HS-27A (cell line): ENCODE results near the gene MEX3B.

ENCODE experiments used
- DNase-seq: peaks from one replicate; pipeline ENCODE4 v3.0.0-alpha.2; 2012; ENCODE audit warnings: low read depth, missing footprints

MEX3B gene

GRCh38 chr15:82045892-82046665 lies at the start of gene MEX3B:
Gene MEX3B, minus strand, starts transcription at chr15:82046018. Its CDS starts 313 bp downstream, at chr15:82045705.
- peak; percentile 96 for DNase-seq

- DNase-seq: peak; percentile 94
These were observed 48.0 kb upstream of the MEX3B start for GRCh38 chr15:82093774-82094211.

- DNase-seq: no peak
These were observed 47.5 kb upstream of the MEX3B start for GRCh38 chr15:82093325-82093724.

- no peak for DNase-seq
These were observed 45.9 kb upstream of the MEX3B start for GRCh38 chr15:82091636-82092140.

- DNase-seq: no peak
These were observed 40.6 kb upstream of the MEX3B start for GRCh38 chr15:82086243-82086995.

GRCh38 chr15:82081914-82082762 lies 36.3 kb upstream of the MEX3B start:
- DNase-seq: peak; percentile 95

- no peak for DNase-seq
These were observed 35.0 kb upstream of the MEX3B start for GRCh38 chr15:82080774-82081173.

GRCh38 chr15:82079736-82080135 lies 33.9 kb upstream of the MEX3B start:
- DNase-seq: no peak

GRCh38 chr15:82074610-82075009 lies 28.8 kb upstream of the MEX3B start:
- no peak for DNase-seq

- no peak for DNase-seq
These were observed 27.2 kb upstream of the MEX3B start for GRCh38 chr15:82072926-82073537.

GRCh38 chr15:82066455-82066854 lies 20.6 kb upstream of the MEX3B start:
- DNase-seq: no peak

GRCh38 chr15:82064824-82065223 lies 19.0 kb upstream of the MEX3B start:
- no peak for DNase-seq

- DNase-seq: no peak
These were observed 16.9 kb upstream of the MEX3B start for GRCh38 chr15:82062479-82063454.

- DNase-seq: no peak
These were observed 15.0 kb upstream of the MEX3B start for GRCh38 chr15:82060817-82061216.

GRCh38 chr15:82058517-82059204 lies 12.8 kb upstream of the MEX3B start:
- DNase-seq: no peak

GRCh38 chr15:82058026-82058425 lies 12.2 kb upstream of the MEX3B start:
- DNase-seq: no peak

- DNase-seq: no peak
These were observed 11.4 kb upstream of the MEX3B start for GRCh38 chr15:82056958-82057823.

- no peak for DNase-seq
These were observed 6.9 kb upstream of the MEX3B start for GRCh38 chr15:82052751-82053150.

- DNase-seq: no peak
These were observed 5.8 kb upstream of the MEX3B start for GRCh38 chr15:82051664-82052063.
